Smooth muscle cell (in vitro differentiated cells): ENCODE results near the gene DDX10. TPM values are rescaled to one million over a fixed set of nuclear protein-coding genes. Genes with fewer than 3 reads are reported as not detected.
A peak's percentile ranks its signal among the peaks of the same experiment; 100 is the strongest.

Experiments
- DNase-seq: peaks from one replicate; lab custom pipeline; 2025; ENCODE audit not compliant: unreplicated experiment; lab: John Stamatoyannopoulos, UW
- H2AFZ ChIP-seq: fragments of 200-600 bp; sonication (generic); 2 replicates; pipeline ENCODE4 v1.6.0; 2016; ENCODE audit warnings: antibody characterized with exemption, low read depth, mild to moderate bottlenecking
- H3F3A ChIP-seq: fragments of 200-600 bp; sonication (generic); 2 replicates; pipeline ENCODE4 v1.6.0; 2017; ENCODE audit warnings: antibody characterized with exemption, low read depth
- H3K27ac ChIP-seq: fragments of 200-600 bp; sonication (generic); 2 replicates; pipeline ENCODE4 v1.5.1; 2016; ENCODE audit warnings: low read depth, mild to moderate bottlenecking
- H3K27me3 ChIP-seq: fragments of 200-600 bp; sonication (generic); 2 replicates; pipeline ENCODE4 v1.6.1; 2016; ENCODE audit warnings: low read depth, mild to moderate bottlenecking
- H3K36me3 ChIP-seq: fragments of 200-600 bp; sonication (generic); 2 replicates; pipeline ENCODE4 v1.5.1; 2016; ENCODE audit warnings: low read depth
- H3K4me1 ChIP-seq: fragments of 200-600 bp; sonication (generic); 2 replicates; pipeline ENCODE4 v1.5.1; 2016; ENCODE audit warnings: low read depth
- H3K4me2 ChIP-seq: fragments of 200-600 bp; sonication (generic); 2 replicates; pipeline ENCODE4 v1.6.0; 2016; ENCODE audit warnings: mild to moderate bottlenecking
- H3K4me3 ChIP-seq: fragments of 200-600 bp; sonication (generic); 2 replicates; pipeline ENCODE4 v1.5.1; 2016; ENCODE audit warnings: mild to moderate bottlenecking
- H3K79me2 ChIP-seq: fragments of 200-600 bp; sonication (generic); 2 replicates; pipeline ENCODE4 v1.6.0; 2016; ENCODE audit warnings: low read depth, mild to moderate bottlenecking
- H3K9ac ChIP-seq: fragments of 200-600 bp; sonication (generic); 2 replicates; pipeline ENCODE4 v1.6.0; 2016; ENCODE audit warnings: low read depth
- H3K9me3 ChIP-seq: fragments of 200-600 bp; sonication (generic); replicated peaks from 2 replicates; pipeline ENCODE4 v1.5.1; 2016; ENCODE audit warnings: low read depth
- H4K20me1 ChIP-seq: fragments of 200-600 bp; sonication (generic); 2 replicates; pipeline ENCODE4 v1.6.0; 2016; ENCODE audit warnings: low read depth
- WGBS: methylation state at CpG from one replicate; pipeline ENCODE4 v1.1.7; 2016; ENCODE audit warnings: low lambda C conversion rate; 5-methylcytosine and 5-hydroxymethylcytosine counted together
- polyA plus RNA-seq: library from polyadenylated mRNA; unstranded; fragments of >200 nt; fragmentation: Nextera tagmentation; extraction: Ambion mirVana; gene quantifications from 2 replicates; pipeline ENCODE4 v1.2.1, GENCODE V29; 2016
- total RNA-seq: library from RNA; depleted of rRNA; stranded (reverse); fragments of >200 nt; gene quantifications from 2 replicates; pipeline ENCODE4 v1.2.3, GENCODE V29; 2014
- TF ChIP-seq, protein P1 (sequence below): fragments of 200-600 bp; sonication (generic); IDR thresholded peaks from 2 replicates; pipeline ENCODE4 v1.5.1; 2017; ENCODE audit warnings: borderline replicate concordance, mild to moderate bottlenecking, antibody characterized with exemption; ENCODE audit not compliant: insufficient read depth, poor library complexity, severe bottlenecking

Gene DDX10
- total and polyA plus RNA-seq, 2 experiments from 2014 or later: 7.3 to 15.7 TPM

GRCh38 chr11:108872781-108873291 lies 208.0 kb downstream of the DDX10 start:
- Histone ChIP-seq H3K79me2 (no peaks in the 10 kb centered on the region), H3K36me3 (no peaks in the 10 kb centered on the region), H3F3A (peaks cover 6% of the 10 kb centered on the region), H3K9ac (peak overlapping the region; percentile 12), H3K4me3 (no peak overlapping the region), H3K27me3 (no peaks in the 10 kb centered on the region), H4K20me1 (no peaks in the 10 kb centered on the region), H3K9me3 (no peaks in the 10 kb centered on the region), H2AFZ (no peak overlapping the region), H3K4me2 (peak overlapping the region; percentile 20), H3K4me1 (peaks cover 11% of the 10 kb centered on the region), H3K27ac (peak overlapping the region; percentile 53)
- WGBS: 58% methylated on average over 3 of the region's 3 CpGs
- DNase-seq: no peak
- TF ChIP-seq, protein P1, sequence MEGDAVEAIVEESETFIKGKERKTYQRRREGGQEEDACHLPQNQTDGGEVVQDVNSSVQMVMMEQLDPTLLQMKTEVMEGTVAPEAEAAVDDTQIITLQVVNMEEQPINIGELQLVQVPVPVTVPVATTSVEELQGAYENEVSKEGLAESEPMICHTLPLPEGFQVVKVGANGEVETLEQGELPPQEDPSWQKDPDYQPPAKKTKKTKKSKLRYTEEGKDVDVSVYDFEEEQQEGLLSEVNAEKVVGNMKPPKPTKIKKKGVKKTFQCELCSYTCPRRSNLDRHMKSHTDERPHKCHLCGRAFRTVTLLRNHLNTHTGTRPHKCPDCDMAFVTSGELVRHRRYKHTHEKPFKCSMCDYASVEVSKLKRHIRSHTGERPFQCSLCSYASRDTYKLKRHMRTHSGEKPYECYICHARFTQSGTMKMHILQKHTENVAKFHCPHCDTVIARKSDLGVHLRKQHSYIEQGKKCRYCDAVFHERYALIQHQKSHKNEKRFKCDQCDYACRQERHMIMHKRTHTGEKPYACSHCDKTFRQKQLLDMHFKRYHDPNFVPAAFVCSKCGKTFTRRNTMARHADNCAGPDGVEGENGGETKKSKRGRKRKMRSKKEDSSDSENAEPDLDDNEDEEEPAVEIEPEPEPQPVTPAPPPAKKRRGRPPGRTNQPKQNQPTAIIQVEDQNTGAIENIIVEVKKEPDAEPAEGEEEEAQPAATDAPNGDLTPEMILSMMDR: no peak

- 22% methylated on average over 2 of the region's 2 CpGs for WGBS
- Histone ChIP-seq H3K79me2 (no peaks in the 10 kb centered on the region), H3K4me3 (no peak overlapping the region), H3K36me3 (no peaks in the 10 kb centered on the region), H2AFZ (no peak overlapping the region), H3K4me2 (peak overlapping the region; percentile 20), H3K27me3 (no peaks in the 10 kb centered on the region), H3K4me1 (peaks cover 11% of the 10 kb centered on the region), H3K27ac (peak overlapping the region; percentile 53), H4K20me1 (no peaks in the 10 kb centered on the region), H3K9me3 (no peaks in the 10 kb centered on the region), H3F3A (peaks cover 6% of the 10 kb centered on the region), H3K9ac (peak overlapping the region; percentile 12)
- DNase-seq: no peak
- TF ChIP-seq, protein P1: no peak
Measured at GRCh38 chr11:108873310-108873709, 208.4 kb downstream of the DDX10 start.

DNA sequence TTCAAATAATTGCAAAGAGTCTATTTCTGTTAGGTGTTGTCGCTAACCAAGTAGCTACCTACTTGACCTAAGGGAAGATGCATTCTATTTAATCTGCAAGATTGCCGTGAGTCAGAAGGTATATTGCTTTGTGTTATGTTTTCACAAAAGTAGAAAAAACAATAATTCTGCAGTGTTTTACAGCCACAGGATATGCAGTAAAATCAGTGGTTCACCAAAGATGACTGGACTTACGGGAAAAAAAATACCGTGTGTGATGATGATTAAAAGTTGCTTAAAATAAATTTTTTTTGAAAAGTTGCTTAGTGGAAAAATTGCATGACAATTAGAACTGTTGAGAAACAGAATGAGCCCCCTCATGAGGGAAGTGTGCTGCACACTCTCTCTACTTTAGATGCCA lies 209.1 kb downstream of the DDX10 start:
- no peaks in the 10 kb centered on the region for H4K20me1 ChIP-seq
- H3K9me3 ChIP-seq: no peaks in the 10 kb centered on the region
- peak overlapping the region; percentile 53 for H3K27ac ChIP-seq
- no peaks in the 10 kb centered on the region for H3K36me3 ChIP-seq
- H2AFZ ChIP-seq: no peak overlapping the region
- no peak overlapping the region for H3K9ac ChIP-seq
- H3K4me2 ChIP-seq: peak overlapping the region; percentile 20
- DNase-seq: no peak
- H3K4me1 ChIP-seq: peaks cover 11% of the 10 kb centered on the region
- H3K27me3 ChIP-seq: no peaks in the 10 kb centered on the region
- 67% methylated on average over 4 of the region's 4 CpGs for WGBS
- no peaks in the 10 kb centered on the region for H3K79me2 ChIP-seq
- H3F3A ChIP-seq: peaks cover 6% of the 10 kb centered on the region
- TF ChIP-seq, protein P1: no peak
- no peak overlapping the region for H3K4me3 ChIP-seq

GRCh38 chr11:108875134-108875533 lies 210.3 kb downstream of the DDX10 start:
- H4K20me1 ChIP-seq: no peaks in the 10 kb centered on the region
- H3K4me1 ChIP-seq: peaks cover 3% of the 10 kb centered on the region
- H2AFZ ChIP-seq: no peak overlapping the region
- H3K4me3 ChIP-seq: no peak overlapping the region
- no peaks in the 10 kb centered on the region for H3K79me2 ChIP-seq
- no peaks in the 10 kb centered on the region for H3K9me3 ChIP-seq
- 78% methylated on average over 2 of the region's 2 CpGs for WGBS
- H3K27ac ChIP-seq: peak overlapping the region; percentile 9
- TF ChIP-seq, protein P1: no peak
- no peaks in the 10 kb centered on the region for H3K27me3 ChIP-seq
- no peaks in the 10 kb centered on the region for H3F3A ChIP-seq
- H3K4me2 ChIP-seq: no peak overlapping the region
- H3K9ac ChIP-seq: no peak overlapping the region
- H3K36me3 ChIP-seq: no peaks in the 10 kb centered on the region
- DNase-seq: no peak
